Astrocyte of the cerebellum (primary cell): ENCODE results near the gene NTNG2.
"Not testable (repeated sequence)": the region's sequence is repeated elsewhere in the genome, so short reads cannot be mapped to it uniquely, and the experiment has no call there.

ENCODE experiments used
- DNase-seq: peaks from one replicate; pipeline ENCODE4 v3.0.0-alpha.2; 2011; ENCODE audit warnings: low read depth
- H3K4me3 ChIP-seq: 2 replicates; pipeline ENCODE4 v1.5.1; 2011; ENCODE audit warnings: mild to moderate bottlenecking, low read depth, low read length, moderate library complexity
- CTCF ChIP-seq: IDR thresholded peaks from 2 replicates; pipeline ENCODE4 v1.5.1; 2012; ENCODE audit warnings: low read length, low read depth, moderate library complexity, mild to moderate bottlenecking; ENCODE audit errors: missing control alignments
- in situ Hi-C: cut with HindIII; loops from 2 replicates; pipeline ENCODE4 v1.10.0; 2017; ENCODE audit warnings: low sequenced_read_pairs

The NTNG2 gene

GRCh38 chr9:132125361-132125760 is 36.5 kb upstream of the NTNG2 start:
- in situ Hi-C loops = no loop called here
- no peak overlapping the region for H3K4me3 ChIP-seq
- DNase-seq = no peak
- no peak for TF ChIP-seq CTCF

- in situ Hi-C loops = no loop called here
- DNase-seq = no peak
- no peak for TF ChIP-seq CTCF
- no peak overlapping the region for H3K4me3 ChIP-seq
Measured at GRCh38 chr9:132125944-132126679, 35.7 kb upstream of the NTNG2 start.

DNA sequence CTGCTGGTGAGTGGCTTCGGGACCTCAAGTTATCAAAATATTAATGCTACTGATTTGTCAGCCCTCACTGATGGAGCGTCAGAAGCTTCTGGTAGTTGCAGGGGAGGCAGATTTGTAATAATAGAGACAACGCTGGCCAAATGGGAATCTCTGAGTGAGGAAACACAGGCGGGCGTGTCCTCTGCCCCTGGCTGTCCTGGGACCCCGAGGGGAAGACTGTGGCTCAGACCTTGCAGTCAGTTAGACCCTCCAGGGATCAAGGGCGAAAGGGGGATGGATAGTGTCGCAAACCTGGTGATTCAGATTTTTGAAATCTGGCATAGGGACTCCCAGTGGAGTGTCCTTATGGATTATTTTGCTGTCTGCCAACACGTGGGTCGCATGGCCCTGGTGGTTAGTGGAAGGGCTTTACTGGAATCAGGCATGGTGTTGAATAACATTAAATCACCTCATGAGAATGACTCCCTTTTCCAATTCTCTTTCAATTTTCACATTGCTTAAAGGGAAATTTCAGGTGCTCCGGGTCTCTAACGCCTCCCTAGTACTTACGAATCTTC is 35.1 kb upstream of the NTNG2 start:
- DNase-seq = no peak
- no peak for TF ChIP-seq CTCF
- H3K4me3 ChIP-seq = no peak overlapping the region
- in situ Hi-C loops = no loop called here

- DNase-seq = no peak
- in situ Hi-C loops = no loop called here
- no peak for TF ChIP-seq CTCF
- H3K4me3 ChIP-seq = no peak overlapping the region
Measured at GRCh38 chr9:132127888-132128534, 33.8 kb upstream of the NTNG2 start.

- in situ Hi-C loops = no loop called here
- DNase-seq = no peak
- no peak overlapping the region for H3K4me3 ChIP-seq
- TF ChIP-seq CTCF = no peak
Measured at GRCh38 chr9:132129535-132129934, 32.3 kb upstream of the NTNG2 start.

DNA sequence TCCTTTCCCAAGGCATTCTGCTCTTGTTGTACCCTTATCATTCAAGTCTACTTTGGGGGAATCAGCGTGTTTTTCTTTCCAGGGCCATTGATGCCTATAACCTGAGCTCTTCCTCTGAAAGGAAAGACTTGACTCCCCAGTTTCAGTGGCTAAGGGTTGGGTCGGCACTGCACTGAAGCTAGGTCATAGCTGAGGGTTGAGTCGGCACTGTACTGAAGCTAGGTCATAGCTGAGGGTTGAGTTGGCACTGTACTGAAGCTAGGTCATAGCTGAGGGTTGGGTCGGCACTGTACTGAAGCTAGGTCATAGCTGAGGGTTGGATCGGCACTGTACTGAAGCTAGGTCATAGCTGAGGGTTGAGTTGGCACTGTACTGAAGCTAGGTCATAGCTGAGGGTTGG is 27.8 kb upstream of the NTNG2 start:
- in situ Hi-C loops, DNase-seq, H3K4me3 ChIP-seq: not testable (repeated sequence)

- H3K4me3 ChIP-seq = no peak overlapping the region
- DNase-seq = no peak
- TF ChIP-seq CTCF = no peak
- in situ Hi-C loops = no loop called here
Measured at GRCh38 chr9:132135456-132135855, 26.4 kb upstream of the NTNG2 start.
